Lower lobe of right lung (tissue), 2 donors: ENCODE data around the gene LKAAEAR1. TPM values are rescaled to one million over a fixed set of nuclear protein-coding genes. Genes with fewer than 3 reads are reported as not detected.

Source experiments
- ATAC-seq, 2 donors: fragments of 200-7000 bp; cut with Tn5 transposase; one replicate each; pipeline ENCODE4 v1.9.1; 2020 to 2022; ENCODE audit warnings: mild to moderate bottlenecking in 2 of 2, moderate library complexity in 2 of 2
- DNase-seq: peaks from one replicate; pipeline ENCODE4 v3.0.0-alpha.2; 2020
- H3K27ac ChIP-seq: fragments of 200-600 bp; one replicate; pipeline ENCODE4 v1.8.0; 2022
- H3K27me3 ChIP-seq: fragments of 200-600 bp; one replicate; pipeline ENCODE4 v1.8.0; 2022; ENCODE audit warnings: low read depth
- H3K36me3 ChIP-seq: fragments of 200-600 bp; one replicate; pipeline ENCODE4 v1.8.0; 2022; ENCODE audit warnings: mild to moderate bottlenecking
- H3K4me1 ChIP-seq: fragments of 200-600 bp; one replicate; pipeline ENCODE4 v1.8.0; 2022
- H3K4me3 ChIP-seq: fragments of 200-600 bp; one replicate; pipeline ENCODE4 v1.8.0; 2022; ENCODE audit warnings: mild to moderate bottlenecking
- H3K9me3 ChIP-seq: fragments of 200-600 bp; one replicate; pipeline ENCODE4 v1.8.0; 2022
- intact Hi-C: fragments of 100-400 bp; cut with DNase I; formaldehyde crosslinking; loops from one replicate; pipeline ENCODE4 v1.11.0; 2022
- total RNA-seq: library from RNA; stranded (reverse); fragmentation: NEBNext Ultra II Directional; extraction: Animal tissue kit (Norgen Biotek cat#: 25700); gene quantifications from one replicate; pipeline ENCODE4 v1.2.1, GENCODE V29; 2021
- TF ChIP-seq, protein P1 (sequence below): fragments of 200-600 bp; IDR thresholded peaks from one replicate; pipeline ENCODE4 v1.8.0; 2022; ENCODE audit warnings: antibody characterized with exemption, mild to moderate bottlenecking
- donor health status: DM: no; HTN: yes; CAD: no; lungs with severe emphysema.

Gene LKAAEAR1
- total RNA-seq, 1 donor from 2014 or later, result 0.97 TPM

DNA sequence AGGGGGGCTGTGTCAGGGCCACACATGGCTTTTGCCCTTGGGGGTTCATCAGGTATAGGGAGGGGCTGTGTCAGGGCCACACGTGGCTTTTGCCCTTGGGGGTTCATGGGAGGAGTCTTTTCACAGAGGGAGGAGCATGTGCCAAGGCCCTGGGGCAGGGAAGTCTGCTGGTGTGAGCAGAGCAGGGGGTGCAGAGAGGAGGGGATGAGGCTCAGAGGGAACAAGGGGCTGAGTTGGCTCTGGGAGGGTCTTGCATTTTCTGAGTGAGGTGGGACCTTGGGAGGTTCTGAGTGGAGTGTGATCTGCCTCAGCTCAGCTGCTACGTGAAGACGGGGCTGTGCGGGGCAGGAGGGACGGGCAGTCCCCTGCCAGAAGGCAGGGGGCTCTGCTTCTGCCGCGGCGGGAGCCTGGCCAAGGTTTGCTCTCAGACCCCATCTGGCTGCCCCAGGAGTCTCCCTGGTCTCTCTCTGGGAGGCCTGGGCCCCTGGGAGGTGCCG lies 28.8 kb downstream of the LKAAEAR1 start:
- intact Hi-C loops, result no loop called here

GRCh38 chr20:64053841-64054661 lies 30.1 kb downstream of the LKAAEAR1 start:
- peak; percentile 70 for DNase-seq
- Histone ChIP-seq H3K9me3 (no peaks in the 10 kb centered on the region), H3K27me3 (peaks cover 60% of the 10 kb centered on the region), H3K4me1 (peaks cover 50% of the 10 kb centered on the region), H3K27ac (peak overlapping the region; percentile 87), H3K36me3 (no peaks in the 10 kb centered on the region), H3K4me3 (peak overlapping the region; percentile 30)
- TF ChIP-seq, protein P1, sequence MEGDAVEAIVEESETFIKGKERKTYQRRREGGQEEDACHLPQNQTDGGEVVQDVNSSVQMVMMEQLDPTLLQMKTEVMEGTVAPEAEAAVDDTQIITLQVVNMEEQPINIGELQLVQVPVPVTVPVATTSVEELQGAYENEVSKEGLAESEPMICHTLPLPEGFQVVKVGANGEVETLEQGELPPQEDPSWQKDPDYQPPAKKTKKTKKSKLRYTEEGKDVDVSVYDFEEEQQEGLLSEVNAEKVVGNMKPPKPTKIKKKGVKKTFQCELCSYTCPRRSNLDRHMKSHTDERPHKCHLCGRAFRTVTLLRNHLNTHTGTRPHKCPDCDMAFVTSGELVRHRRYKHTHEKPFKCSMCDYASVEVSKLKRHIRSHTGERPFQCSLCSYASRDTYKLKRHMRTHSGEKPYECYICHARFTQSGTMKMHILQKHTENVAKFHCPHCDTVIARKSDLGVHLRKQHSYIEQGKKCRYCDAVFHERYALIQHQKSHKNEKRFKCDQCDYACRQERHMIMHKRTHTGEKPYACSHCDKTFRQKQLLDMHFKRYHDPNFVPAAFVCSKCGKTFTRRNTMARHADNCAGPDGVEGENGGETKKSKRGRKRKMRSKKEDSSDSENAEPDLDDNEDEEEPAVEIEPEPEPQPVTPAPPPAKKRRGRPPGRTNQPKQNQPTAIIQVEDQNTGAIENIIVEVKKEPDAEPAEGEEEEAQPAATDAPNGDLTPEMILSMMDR, result peak; percentile 27
- intact Hi-C loops, result no loop called here
- ATAC-seq, result peak; percentile 18 to 30

More for the DNA sequence above, 28.8 kb downstream of the LKAAEAR1 start:
- peaks cover 50% of the 10 kb centered on the region for H3K27me3 ChIP-seq
- H3K4me1 ChIP-seq, result peaks cover 50% of the 10 kb centered on the region
- ATAC-seq, result no peak
- peak overlapping the region; percentile 41 for H3K4me3 ChIP-seq
- no peak for DNase-seq
- TF ChIP-seq, protein P1, result no peak
- no peaks in the 10 kb centered on the region for H3K36me3 ChIP-seq
- no peaks in the 10 kb centered on the region for H3K9me3 ChIP-seq
- H3K27ac ChIP-seq, result peak overlapping the region; percentile 87

DNA sequence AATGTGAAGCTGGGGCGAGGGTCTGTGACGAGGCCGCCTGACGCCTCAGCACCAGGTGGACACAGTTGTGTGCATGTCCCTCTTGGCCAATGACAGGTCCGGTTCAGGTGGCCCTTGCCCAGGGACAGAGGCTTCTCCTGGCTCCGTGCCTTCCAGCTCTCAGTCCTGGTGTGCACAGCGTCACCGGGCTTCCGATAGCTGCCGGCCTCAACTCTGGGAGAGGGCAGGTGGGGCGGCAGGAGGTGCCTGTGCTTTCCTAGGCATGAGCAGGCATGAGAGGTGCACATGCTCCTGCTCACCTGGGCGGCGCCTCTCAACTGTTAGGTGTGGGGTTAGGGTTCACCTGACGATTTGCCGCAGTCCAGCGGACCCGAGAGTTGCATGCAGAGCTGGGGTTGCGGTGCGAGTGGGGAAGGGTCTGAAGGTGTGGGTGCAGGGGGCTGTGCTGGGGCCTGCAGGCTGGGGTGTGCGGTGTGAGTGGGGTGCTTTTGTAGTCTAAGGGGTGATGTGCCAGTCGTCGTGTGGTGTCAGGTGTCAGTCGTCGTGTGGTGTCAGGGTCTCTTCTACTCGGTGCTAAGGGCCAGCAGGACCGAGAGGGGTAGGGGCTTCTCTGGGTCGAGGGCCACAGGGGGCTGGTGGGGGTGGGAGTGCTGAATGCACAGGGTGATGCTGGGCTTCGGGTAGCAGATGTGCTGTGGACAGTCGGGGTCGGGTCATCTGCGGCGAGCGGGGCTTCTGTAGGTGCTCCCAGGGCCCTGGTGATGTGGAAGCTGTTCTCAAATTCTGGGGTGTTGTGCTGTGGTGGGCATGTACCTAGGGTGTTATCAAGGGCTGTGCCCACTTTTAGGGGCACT lies 31.0 kb downstream of the LKAAEAR1 start:
- ATAC-seq, result no peak
- H3K27ac ChIP-seq, result peak overlapping the region; percentile 84
- H3K4me3 ChIP-seq, result peak overlapping the region; percentile 19
- H3K9me3 ChIP-seq, result no peaks in the 10 kb centered on the region
- peaks cover 47% of the 10 kb centered on the region for H3K4me1 ChIP-seq
- TF ChIP-seq, protein P1, result no peak
- peaks cover 68% of the 10 kb centered on the region for H3K27me3 ChIP-seq
- DNase-seq, result no peak
- intact Hi-C loops, result no loop called here
- no peaks in the 10 kb centered on the region for H3K36me3 ChIP-seq

DNA sequence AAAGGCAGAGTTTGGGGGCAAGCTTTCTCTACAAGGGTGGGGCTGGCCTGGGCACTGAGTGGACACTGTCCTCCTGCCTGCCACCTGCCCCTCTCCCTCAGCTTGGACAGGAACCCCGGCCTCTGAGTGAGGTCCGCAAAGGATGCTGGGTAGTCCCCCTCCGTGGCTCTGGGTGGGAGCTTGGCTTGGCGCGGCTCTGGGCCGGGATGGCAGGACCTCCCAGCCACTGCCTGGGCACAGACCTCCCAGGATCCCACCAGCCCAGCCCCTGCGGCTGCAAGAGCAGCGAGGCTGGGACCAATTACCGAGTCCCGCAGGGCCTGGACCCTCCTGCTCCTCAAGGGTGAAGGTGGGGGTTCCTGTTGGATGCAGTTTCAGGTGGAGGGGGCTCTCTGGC lies 31.9 kb downstream of the LKAAEAR1 start:
- ATAC-seq, result no peak
- Histone ChIP-seq H3K36me3 (no peaks in the 10 kb centered on the region), H3K9me3 (no peaks in the 10 kb centered on the region), H3K27me3 (peaks cover 74% of the 10 kb centered on the region), H3K4me1 (peaks cover 38% of the 10 kb centered on the region), H3K4me3 (no peak overlapping the region), H3K27ac (peak overlapping the region; percentile 84)
- TF ChIP-seq, protein P1, result no peak
- intact Hi-C loops, result no loop called here
- no peak for DNase-seq

- Histone ChIP-seq H3K9me3 (no peaks in the 10 kb centered on the region), H3K27me3 (peaks cover 73% of the 10 kb centered on the region), H3K4me1 (peaks cover 36% of the 10 kb centered on the region), H3K4me3 (peak overlapping the region; percentile 48), H3K36me3 (no peaks in the 10 kb centered on the region), H3K27ac (peak overlapping the region; percentile 84)
- intact Hi-C loops, result no loop called here
- TF ChIP-seq, protein P1, result no peak
- ATAC-seq (peak; percentile 31 to 43), DNase-seq (peak; percentile 73)
Observed at GRCh38 chr20:64051561-64052325, 32.5 kb downstream of the LKAAEAR1 start.
